ENCODE results near the gene TRAIP. TPM values are rescaled to one million over a fixed set of nuclear protein-coding genes. Genes with fewer than 3 reads are reported as not detected.
"Not testable (repeated sequence)": the region's sequence is repeated elsewhere in the genome, so short reads cannot be mapped to it uniquely, and the experiment has no call there.

The TRAIP gene
- total RNA-seq, 2 experiments from 2014 or later = 22.7 to 25.3 TPM

DNA sequence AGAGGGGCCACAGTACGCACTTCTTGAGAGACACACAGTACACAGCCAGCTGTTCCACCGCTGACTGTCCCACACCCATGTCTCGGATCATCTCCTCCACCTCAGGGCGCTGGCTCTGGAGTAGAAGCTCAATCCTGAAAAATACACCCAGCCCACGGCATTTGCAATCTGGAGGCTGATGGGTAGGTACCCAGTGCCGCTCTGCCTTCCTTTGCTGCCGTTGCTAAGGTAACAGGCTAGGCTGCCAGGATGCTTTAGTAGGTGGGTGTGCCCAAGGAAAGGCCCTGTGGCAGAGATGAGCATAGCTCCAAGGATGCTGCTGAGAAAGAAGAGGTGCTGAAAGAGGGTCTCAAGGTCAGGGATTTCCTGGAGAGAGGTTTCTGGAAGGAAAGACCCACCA is 14.6 kb downstream of the TRAIP start:
- POLR2A ChIA-PET = interaction anchor here (0.6 kb wide), 1 partner anchor 24 kb away, joined by 10 read pairs; no protein-coding TSS in a partner anchor

GRCh38 chr3:49841126-49841696 is 15.2 kb downstream of the TRAIP start:
- DNase-seq = peak; percentile 22
- Mint-ChIP-seq H3K4me3 (no peak overlapping the region), H3K27ac (no peak overlapping the region), H3K27me3 (no peaks in the 10 kb centered on the region), H3K9me3 (no peaks in the 10 kb centered on the region), H3K4me1 (ENCODE audit: low read depth) (peaks cover 1% of the 10 kb centered on the region), H3K36me3 (peaks cover 8% of the 10 kb centered on the region)
- intact Hi-C loops (cut with micrococcal nuclease) = no loop called here
- ChIA-PET CTCF (interaction anchor here (0.9 to 7.0 kb wide), 8 partner anchors 8 to 301 kb away, joined by 3 to 50 read pairs (median 4); partner anchors contain the start of genes CDHR4 and INKA1), POLR2A (interaction anchor here (0.6 kb wide), 1 partner anchor 23 kb away, joined by 10 read pairs; no protein-coding TSS in a partner anchor)

More for the DNA sequence above, 14.6 kb downstream of the TRAIP start:
- peaks cover 1% of the 10 kb centered on the region for H3K4me1 Mint-ChIP-seq (ENCODE audit: low read depth)
- CTCF ChIA-PET = interaction anchor here (0.9 to 7.0 kb wide), 4 partner anchors 15 to 141 kb away, joined by 3 to 50 read pairs (median 4); partner anchors contain the start of genes CDHR4 and INKA1
- no peaks in the 10 kb centered on the region for H3K9me3 Mint-ChIP-seq
- no peak overlapping the region for H3K27ac Mint-ChIP-seq
- intact Hi-C loops (cut with micrococcal nuclease) = no loop called here
- no peak overlapping the region for H3K4me3 Mint-ChIP-seq
- no peaks in the 10 kb centered on the region for H3K27me3 Mint-ChIP-seq
- peaks cover 9% of the 10 kb centered on the region for H3K36me3 Mint-ChIP-seq
- DNase-seq = no peak

- peaks cover 1% of the 10 kb centered on the region for H3K4me1 Mint-ChIP-seq (ENCODE audit: low read depth)
- ChIA-PET POLR2A (no interaction called here), CTCF (interaction anchor here (1.0 to 7.0 kb wide), 9 partner anchors 9 to 301 kb away, joined by 3 to 50 read pairs (median 5); partner anchors contain the start of genes CDHR4 and INKA1)
- no peak overlapping the region for H3K4me3 Mint-ChIP-seq
- no peak for DNase-seq
- H3K27ac Mint-ChIP-seq = no peak overlapping the region
- H3K36me3 Mint-ChIP-seq = peaks cover 8% of the 10 kb centered on the region
- intact Hi-C loops (cut with micrococcal nuclease) = no loop called here
- H3K27me3 Mint-ChIP-seq = no peaks in the 10 kb centered on the region
- H3K9me3 Mint-ChIP-seq = no peaks in the 10 kb centered on the region
These were observed 16.0 kb downstream of the TRAIP start for GRCh38 chr3:49840388-49840787.

- no peak overlapping the region for H3K27ac Mint-ChIP-seq
- CTCF ChIA-PET = interaction anchor here (0.5 to 4.5 kb wide), 49 partner anchors 9 to 452 kb away, joined by 3 to 159 read pairs (median 4); partner anchors contain the start of genes AMIGO3, GMPPB, INKA1 and IP6K1
- H3K4me3 Mint-ChIP-seq = no peak overlapping the region
- intact Hi-C loops (cut with micrococcal nuclease) = loop anchor here (1.0 to 5.0 kb wide), 3 partner anchors 37 to 136 kb away; partner anchors contain the start of gene IP6K1
- H3K4me1 Mint-ChIP-seq (ENCODE audit: low read depth) = peaks cover 1% of the 10 kb centered on the region
- peaks cover 14% of the 10 kb centered on the region for H3K36me3 Mint-ChIP-seq
- DNase-seq = peak; percentile 85
- POLR2A ChIA-PET = interaction anchor here (1.1 to 2.4 kb wide), 2 partner anchors 36 to 38 kb away, joined by 3 to 9 read pairs; partner anchors contain the start of gene INKA1
- H3K9me3 Mint-ChIP-seq = no peaks in the 10 kb centered on the region
- H3K27me3 Mint-ChIP-seq = no peaks in the 10 kb centered on the region
These were observed 17.1 kb downstream of the TRAIP start for GRCh38 chr3:49839193-49839809.

- H3K4me1 Mint-ChIP-seq (ENCODE audit: low read depth) = no peaks in the 10 kb centered on the region
- no peaks in the 10 kb centered on the region for H3K9me3 Mint-ChIP-seq
- H3K36me3 Mint-ChIP-seq = peaks cover 35% of the 10 kb centered on the region
- intact Hi-C loops (cut with micrococcal nuclease) = no loop called here
- ChIA-PET POLR2A (interaction anchor here (1.2 kb wide), 1 partner anchor 31 kb away, joined by 3 read pairs; no protein-coding TSS in a partner anchor), CTCF (interaction anchor here (0.8 to 2.1 kb wide), 2 partner anchors 8 to 30 kb away, joined by 3 to 13 read pairs; no protein-coding TSS in a partner anchor)
- no peak overlapping the region for H3K27ac Mint-ChIP-seq
- H3K27me3 Mint-ChIP-seq = no peaks in the 10 kb centered on the region
- DNase-seq = no peak
- no peak overlapping the region for H3K4me3 Mint-ChIP-seq
These were observed 25.0 kb downstream of the TRAIP start for GRCh38 chr3:49831341-49831740.

- Mint-ChIP-seq H3K4me3 (no peak overlapping the region), H3K27me3 (no peaks in the 10 kb centered on the region), H3K9me3 (no peaks in the 10 kb centered on the region), H3K36me3 (peaks cover 13% of the 10 kb centered on the region), H3K4me1 (ENCODE audit: low read depth) (no peaks in the 10 kb centered on the region), H3K27ac (no peak overlapping the region)
- intact Hi-C loops (cut with micrococcal nuclease) = no loop called here
- ChIA-PET CTCF (interaction anchor here (1.5 to 1.9 kb wide), 2 partner anchors 13 to 23 kb away, joined by 4 to 12 read pairs; partner anchors contain the start of gene INKA1), POLR2A (no interaction called here)
- no peak for DNase-seq
These were observed 30.3 kb downstream of the TRAIP start for GRCh38 chr3:49826016-49826415.

- H3K9me3 Mint-ChIP-seq; H3K27ac Mint-ChIP-seq; DNase-seq; H3K36me3 Mint-ChIP-seq; intact Hi-C loops (cut with micrococcal nuclease); H3K4me1 Mint-ChIP-seq (ENCODE audit: low read depth); H3K4me3 Mint-ChIP-seq; POLR2A ChIA-PET; H3K27me3 Mint-ChIP-seq: not testable (repeated sequence)
- CTCF ChIA-PET = interaction anchor here (1.5 kb wide), 1 partner anchor 16 kb away, joined by 4 read pairs; no protein-coding TSS in a partner anchor
These were observed 33.2 kb downstream of the TRAIP start for GRCh38 chr3:49823131-49823530.

DNA sequence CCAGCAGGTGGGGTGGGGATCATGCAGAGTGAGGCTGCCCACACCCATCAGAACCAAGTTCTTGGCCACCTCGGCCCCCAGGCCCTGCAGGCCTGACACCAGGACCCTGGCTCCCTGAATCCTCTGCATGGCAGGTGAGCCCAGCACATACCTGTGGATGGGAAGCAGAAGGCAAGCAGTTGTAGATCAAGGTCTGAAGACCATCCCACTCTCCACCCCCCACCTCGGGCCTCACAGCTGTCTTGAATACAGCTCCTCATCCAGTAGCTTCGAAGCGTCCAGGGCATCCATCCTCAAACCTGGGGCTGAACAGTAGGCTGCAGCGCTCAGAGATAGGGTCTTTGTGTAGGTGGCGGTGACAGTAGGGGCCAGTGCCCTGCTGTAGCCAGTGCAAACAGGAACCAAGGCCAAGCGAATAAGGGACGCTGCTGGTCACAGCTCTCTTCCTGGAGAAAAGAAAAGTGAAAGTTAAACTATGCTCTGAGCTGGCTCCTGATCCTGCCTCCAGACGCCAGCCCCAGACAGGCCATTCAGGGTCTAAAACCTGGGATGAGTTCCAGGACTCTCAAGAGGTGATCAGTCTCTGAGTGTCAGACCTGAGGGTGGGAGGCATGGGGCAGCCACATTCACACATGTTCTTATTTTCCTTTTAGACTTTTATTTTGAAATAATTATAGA is 42.7 kb downstream of the TRAIP start, which contains the start of gene UBA7:
Gene UBA7, minus strand, starts transcription at position 457 of the 678 bp plus-strand sequence. Its CDS starts 166 bp downstream, at position 291.
- ChIA-PET CTCF (interaction anchor here (1.7 to 4.5 kb wide), 3 partner anchors 9 to 25 kb away, joined by 8 to 28 read pairs (median 15); partner anchors contain the start of gene INKA1), POLR2A (interaction anchor here (0.8 to 2.1 kb wide), 3 partner anchors 10 to 127 kb away, joined by 3 to 17 read pairs (median 3); partner anchors contain the start of genes GMPPB, INKA1 and RBM6)
- Mint-ChIP-seq H3K27ac (peak within 1 kb of the TSS; percentile 90), H3K36me3 (no peaks in the 10 kb centered on the region), H3K9me3 (no peaks in the 10 kb centered on the region), H3K4me1 (ENCODE audit: low read depth) (peaks cover 26% of the 10 kb centered on the region), H3K4me3 (peak within 1 kb of the TSS; percentile 93), H3K27me3 (no peaks in the 10 kb centered on the region)
- intact Hi-C loops (cut with micrococcal nuclease) = loop anchor here (1.0 kb wide), 1 partner anchor 10 kb away; the partner anchor contains the start of gene INKA1
- DNase-seq = peak; percentile 57

DNA sequence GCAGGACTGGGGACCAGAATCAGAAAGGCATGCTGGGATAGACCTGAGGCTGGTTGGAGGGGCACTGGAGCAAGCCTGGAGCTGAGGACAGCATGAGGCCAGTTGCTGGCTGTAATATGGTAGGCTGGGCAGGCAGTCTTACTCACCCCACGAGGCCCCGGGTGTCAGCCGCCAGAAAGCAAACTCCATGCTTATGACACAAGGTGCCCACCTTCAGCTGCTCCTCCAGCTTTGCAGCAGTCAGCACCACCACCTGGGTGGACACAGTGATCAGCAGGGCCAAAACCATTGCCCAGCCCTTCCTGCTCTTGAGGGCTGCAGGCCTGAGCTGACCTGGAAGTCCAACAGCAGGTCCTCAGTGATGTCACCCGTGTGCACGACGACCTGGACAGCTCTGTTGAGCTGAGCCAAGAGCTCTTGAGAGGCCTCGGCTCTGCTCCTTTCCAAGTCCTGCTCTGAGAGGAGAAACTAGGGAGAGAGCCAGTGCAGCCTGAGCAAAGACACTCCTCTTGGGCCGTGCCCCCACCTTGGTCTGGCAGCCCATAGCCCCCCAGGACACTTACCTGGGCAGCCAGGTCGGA is 43.4 kb downstream of the TRAIP start:
- Mint-ChIP-seq H3K27me3 (no peaks in the 10 kb centered on the region), H3K4me3 (peak overlapping the region; percentile 93), H3K9me3 (no peaks in the 10 kb centered on the region), H3K27ac (peak overlapping the region; percentile 90), H3K36me3 (no peaks in the 10 kb centered on the region), H3K4me1 (ENCODE audit: low read depth) (peaks cover 31% of the 10 kb centered on the region)
- ChIA-PET CTCF (interaction anchor here (1.7 to 4.5 kb wide), 3 partner anchors 8 to 26 kb away, joined by 8 to 28 read pairs (median 15); partner anchors contain the start of gene INKA1), POLR2A (interaction anchor here (0.8 to 2.1 kb wide), 3 partner anchors 9 to 127 kb away, joined by 3 to 17 read pairs (median 3); partner anchors contain the start of genes GMPPB, INKA1 and RBM6)
- DNase-seq = no peak
- intact Hi-C loops (cut with micrococcal nuclease) = loop anchor here (1.0 kb wide), 1 partner anchor 10 kb away; the partner anchor contains the start of gene INKA1

- no peak overlapping the region for H3K4me3 Mint-ChIP-seq
- intact Hi-C loops (cut with micrococcal nuclease) = no loop called here
- no peaks in the 10 kb centered on the region for H3K9me3 Mint-ChIP-seq
- peaks cover under 1% of the 10 kb centered on the region for H3K27me3 Mint-ChIP-seq
- no peak for DNase-seq
- POLR2A ChIA-PET = interaction anchor here (1.3 to 1.6 kb wide), 2 partner anchors 21 to 83 kb away, joined by 4 read pairs; partner anchors contain the start of genes GMPPB and IP6K1
- CTCF ChIA-PET = interaction anchor here (1.2 to 9.3 kb wide), 2 partner anchors 30 to 99 kb away, joined by 4 to 159 read pairs; no protein-coding TSS in a partner anchor
- peaks cover 46% of the 10 kb centered on the region for H3K4me1 Mint-ChIP-seq (ENCODE audit: low read depth)
- H3K36me3 Mint-ChIP-seq = no peaks in the 10 kb centered on the region
- H3K27ac Mint-ChIP-seq = peak overlapping the region; percentile 33
These were observed 48.8 kb downstream of the TRAIP start for GRCh38 chr3:49807431-49808114.

All from activated CD4-positive, alpha-beta memory T cell treated with anti-CD3 and anti-CD28 coated beads for 36 hours (primary cell).